ENCODE measurements around the gene DNAH10. TPM values are rescaled to one million over a fixed set of nuclear protein-coding genes. Genes with fewer than 3 reads are reported as not detected.
A peak's percentile ranks its signal among the peaks of the same experiment; 100 is the strongest.
"Not testable (repeated sequence)": the region's sequence is repeated elsewhere in the genome, so short reads cannot be mapped to it uniquely, and the experiment has no call there.

The DNAH10 gene
- total RNA-seq, 1 donor from 2014 or later: 0.10 TPM

- no peak for DNase-seq (ENCODE audit: low read depth)
These were observed 174.4 kb downstream of the DNAH10 start for GRCh38 chr12:123936471-123936870.

- no peak for DNase-seq (ENCODE audit: low read depth)
These were observed 175.0 kb downstream of the DNAH10 start for GRCh38 chr12:123936956-123937706.

GRCh38 chr12:123937707-123938591 lies 175.8 kb downstream of the DNAH10 start:
- DNase-seq (ENCODE audit: low read depth): peak; percentile 9

- no peak for DNase-seq (ENCODE audit: low read depth)
These were observed 176.8 kb downstream of the DNAH10 start for GRCh38 chr12:123938679-123939480.

GRCh38 chr12:123939716-123940626 lies 177.9 kb downstream of the DNAH10 start:
- no peak for DNase-seq (ENCODE audit: low read depth)

- no peak for DNase-seq (ENCODE audit: low read depth)
These were observed 178.5 kb downstream of the DNAH10 start for GRCh38 chr12:123940627-123940966.

GRCh38 chr12:123941000-123941399 lies 178.9 kb downstream of the DNAH10 start:
- DNase-seq (ENCODE audit: low read depth): no peak

- no peak for DNase-seq (ENCODE audit: low read depth)
These were observed 179.6 kb downstream of the DNAH10 start for GRCh38 chr12:123941624-123942237.

GRCh38 chr12:123942238-123942653 lies 180.1 kb downstream of the DNAH10 start:
- peak; percentile 21 for DNase-seq (ENCODE audit: low read depth)

GRCh38 chr12:123942911-123943648 lies 181.0 kb downstream of the DNAH10 start:
- DNase-seq (ENCODE audit: low read depth): no peak

- DNase-seq (ENCODE audit: low read depth): no peak
These were observed 181.7 kb downstream of the DNAH10 start for GRCh38 chr12:123943816-123944215.

GRCh38 chr12:123944696-123945095 lies 182.6 kb downstream of the DNAH10 start:
- no peak for DNase-seq (ENCODE audit: low read depth)

GRCh38 chr12:123945287-123946151 lies 183.4 kb downstream of the DNAH10 start:
- DNase-seq (ENCODE audit: low read depth): no peak

- DNase-seq (ENCODE audit: low read depth): no peak
These were observed 184.0 kb downstream of the DNAH10 start for GRCh38 chr12:123946152-123946515.

GRCh38 chr12:123946516-123947505 lies 184.7 kb downstream of the DNAH10 start:
- not testable (repeated sequence) for DNase-seq (ENCODE audit: low read depth)

- not testable (repeated sequence) for DNase-seq (ENCODE audit: low read depth)
These were observed 185.4 kb downstream of the DNAH10 start for GRCh38 chr12:123947531-123947930.

- DNase-seq (ENCODE audit: low read depth): no peak
These were observed 186.3 kb downstream of the DNAH10 start for GRCh38 chr12:123948401-123948795.

Data from renal cortical epithelial cell (primary cell).